ENCODE results near the gene NTMT1.

DNA sequence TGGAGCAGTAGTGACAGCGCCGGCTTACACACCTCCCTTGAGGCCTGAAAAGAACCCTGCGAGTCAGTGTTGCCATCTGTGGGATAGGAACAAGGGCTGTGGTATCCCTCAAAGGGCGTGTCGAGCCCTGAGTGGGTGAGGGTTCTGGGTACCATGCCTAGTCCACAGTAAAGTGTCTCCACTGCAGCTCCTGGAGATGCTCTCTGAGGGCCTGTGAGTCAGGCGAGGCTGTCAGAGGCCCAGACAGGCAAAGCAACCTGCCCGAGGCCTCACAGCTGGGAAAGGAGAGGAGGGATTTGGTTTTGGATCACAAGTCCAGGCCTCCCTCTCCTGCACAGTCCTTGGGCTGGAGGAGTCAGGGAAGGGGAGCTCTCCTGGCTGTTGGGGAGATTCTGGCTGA lies 45.6 kb downstream of the NTMT1 start:
- TF ChIP-seq POLR2A (IDR thresholded peaks at IDR 0.05; ENCODE audit: low read length) (no peak), ZFP36 (IDR thresholded peaks at IDR 0.05; ENCODE audit: borderline replicate concordance, partially characterized antibody) (no peak), ESRRA (IDR thresholded peaks at IDR 0.05; ENCODE audit: borderline replicate concordance, low read length) (no peak), CEBPB (IDR thresholded peaks at IDR 0.05) (no peak), TFCP2L1 (CRISPR knock-in tag; IDR thresholded peaks at IDR 0.05) (no peak), HEYL (CRISPR knock-in tag; IDR thresholded peaks at IDR 0.05) (no peak), FOSL2 (IDR thresholded peaks at IDR 0.05) (no peak), FOSL2 (CRISPR knock-in tag; IDR thresholded peaks at IDR 0.05) (no peak), HOXA7 (CRISPR knock-in tag; IDR thresholded peaks at IDR 0.05) (no peak), EP300 (IDR thresholded peaks at IDR 0.05) (no peak), ZC3H11A (IDR thresholded peaks at IDR 0.05) (no peak), EHMT2 (IDR thresholded peaks at IDR 0.05; ENCODE audit: low read depth) (no peak)
- TF ChIP-seq, protein P1, sequence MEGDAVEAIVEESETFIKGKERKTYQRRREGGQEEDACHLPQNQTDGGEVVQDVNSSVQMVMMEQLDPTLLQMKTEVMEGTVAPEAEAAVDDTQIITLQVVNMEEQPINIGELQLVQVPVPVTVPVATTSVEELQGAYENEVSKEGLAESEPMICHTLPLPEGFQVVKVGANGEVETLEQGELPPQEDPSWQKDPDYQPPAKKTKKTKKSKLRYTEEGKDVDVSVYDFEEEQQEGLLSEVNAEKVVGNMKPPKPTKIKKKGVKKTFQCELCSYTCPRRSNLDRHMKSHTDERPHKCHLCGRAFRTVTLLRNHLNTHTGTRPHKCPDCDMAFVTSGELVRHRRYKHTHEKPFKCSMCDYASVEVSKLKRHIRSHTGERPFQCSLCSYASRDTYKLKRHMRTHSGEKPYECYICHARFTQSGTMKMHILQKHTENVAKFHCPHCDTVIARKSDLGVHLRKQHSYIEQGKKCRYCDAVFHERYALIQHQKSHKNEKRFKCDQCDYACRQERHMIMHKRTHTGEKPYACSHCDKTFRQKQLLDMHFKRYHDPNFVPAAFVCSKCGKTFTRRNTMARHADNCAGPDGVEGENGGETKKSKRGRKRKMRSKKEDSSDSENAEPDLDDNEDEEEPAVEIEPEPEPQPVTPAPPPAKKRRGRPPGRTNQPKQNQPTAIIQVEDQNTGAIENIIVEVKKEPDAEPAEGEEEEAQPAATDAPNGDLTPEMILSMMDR (IDR thresholded peaks at IDR 0.05) = no peak
- TF ChIP-seq, protein P2, sequence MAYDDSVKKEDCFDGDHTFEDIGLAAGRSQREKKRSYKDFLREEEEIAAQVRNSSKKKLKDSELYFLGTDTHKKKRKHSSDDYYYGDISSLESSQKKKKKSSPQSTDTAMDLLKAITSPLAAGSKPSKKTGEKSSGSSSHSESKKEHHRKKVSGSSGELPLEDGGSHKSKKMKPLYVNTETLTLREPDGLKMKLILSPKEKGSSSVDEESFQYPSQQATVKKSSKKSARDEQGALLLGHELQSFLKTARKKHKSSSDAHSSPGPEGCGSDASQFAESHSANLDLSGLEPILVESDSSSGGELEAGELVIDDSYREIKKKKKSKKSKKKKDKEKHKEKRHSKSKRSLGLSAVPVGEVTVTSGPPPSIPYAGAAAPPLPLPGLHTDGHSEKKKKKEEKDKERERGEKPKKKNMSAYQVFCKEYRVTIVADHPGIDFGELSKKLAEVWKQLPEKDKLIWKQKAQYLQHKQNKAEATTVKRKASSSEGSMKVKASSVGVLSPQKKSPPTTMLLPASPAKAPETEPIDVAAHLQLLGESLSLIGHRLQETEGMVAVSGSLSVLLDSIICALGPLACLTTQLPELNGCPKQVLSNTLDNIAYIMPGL (CRISPR knock-in tag; IDR thresholded peaks at IDR 0.05; ENCODE audit: borderline replicate concordance) = no peak
- TF ChIP-seq, protein P3, sequence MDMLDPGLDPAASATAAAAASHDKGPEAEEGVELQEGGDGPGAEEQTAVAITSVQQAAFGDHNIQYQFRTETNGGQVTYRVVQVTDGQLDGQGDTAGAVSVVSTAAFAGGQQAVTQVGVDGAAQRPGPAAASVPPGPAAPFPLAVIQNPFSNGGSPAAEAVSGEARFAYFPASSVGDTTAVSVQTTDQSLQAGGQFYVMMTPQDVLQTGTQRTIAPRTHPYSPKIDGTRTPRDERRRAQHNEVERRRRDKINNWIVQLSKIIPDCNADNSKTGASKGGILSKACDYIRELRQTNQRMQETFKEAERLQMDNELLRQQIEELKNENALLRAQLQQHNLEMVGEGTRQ (IDR thresholded peaks at IDR 0.05) = no peak

All from A549 (cell line).